ENCODE data around the gene ZNF106. TPM values are rescaled to one million over a fixed set of nuclear protein-coding genes. Genes with fewer than 3 reads are reported as not detected.

The ZNF106 gene
- total RNA-seq (100 to 1,000 TPM in 1 of 4 donors, 10 to 100 TPM in 3; 69.4 to 107 (median 82.3) TPM), polyA plus RNA-seq (10 to 100 TPM; 10.9 to 18.1 (median 13.2) TPM)

DNA sequence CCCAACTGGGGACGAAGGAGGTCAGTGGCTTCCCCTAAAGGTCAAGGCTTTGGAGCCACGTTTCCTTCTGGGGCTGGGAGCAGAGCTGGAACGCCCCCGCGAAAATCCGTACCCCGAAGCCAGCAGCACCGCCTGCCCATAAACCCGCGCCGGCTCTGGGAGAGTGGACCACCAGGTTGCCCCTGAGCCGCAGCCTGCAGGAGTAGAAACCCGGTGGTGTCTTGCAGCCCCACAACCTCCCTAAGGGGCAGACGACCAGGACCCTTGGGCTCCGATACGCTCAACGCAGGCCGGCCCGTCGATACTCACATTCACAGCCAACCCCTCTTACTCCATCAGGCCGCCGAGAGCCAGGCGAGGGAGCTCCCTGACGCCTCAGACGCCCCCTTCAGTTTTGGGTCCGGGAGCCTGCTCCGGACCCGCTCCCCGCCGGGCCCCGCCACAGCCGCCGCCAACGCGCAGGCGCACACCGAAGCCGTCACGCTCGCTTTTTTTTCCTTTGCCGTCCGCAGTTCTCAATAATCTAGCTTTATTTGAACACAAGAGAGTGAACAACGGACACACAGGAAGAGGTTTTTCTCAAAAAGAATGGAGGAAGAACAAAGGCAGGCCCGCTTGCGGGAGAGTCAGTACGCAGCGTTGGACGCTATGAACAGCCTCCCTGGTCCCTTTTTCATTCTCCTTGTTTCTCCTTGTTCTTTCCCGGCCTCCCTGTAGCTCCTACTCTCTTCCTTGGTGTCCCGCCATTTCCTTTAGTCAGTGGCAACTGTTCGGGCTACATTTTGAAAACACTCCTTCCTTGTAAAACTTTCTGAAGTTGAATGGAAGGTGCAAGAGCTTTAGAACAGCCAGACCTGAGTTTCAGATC lies at the start of gene ZNF106:
Gene ZNF106, minus strand, starts transcription at position 471 of the 868 bp plus-strand sequence. CDS start 18,852 bp downstream, outside the sequence.
- H3K4me3 ChIP-seq: peak within 1 kb of the TSS; percentile 71 to 87 (median 84)
- no peaks in the 10 kb centered on the region for H3K9me3 ChIP-seq
- peak within 1 kb of the TSS; percentile 87 to 94 (median 90) for H3K27ac ChIP-seq
- peak; percentile 91 for DNase-seq
- peaks cover 0 to 51% (median 35%) of the 10 kb centered on the region in 4 donors for H3K4me1 ChIP-seq
- no peaks in the 10 kb centered on the region for H3K36me3 ChIP-seq
- no peaks in the 10 kb centered on the region for H3K27me3 ChIP-seq
- 0 to 1% methylated on average over 51 of the region's 51 CpGs for WGBS, 2 donors
- intact Hi-C loops (cut with DNase I): no loop called here
- TF ChIP-seq EP300 (IDR thresholded peaks at IDR 0.05) (peak in 1 of 4 donors; percentile 66), POLR2A (IDR thresholded peaks at IDR 0.05) (peak; percentile 83 to 86), POLR2AphosphoS5 (IDR thresholded peaks at IDR 0.05) (peak; percentile 90 to 97 (median 96))
- TF ChIP-seq, protein P1, sequence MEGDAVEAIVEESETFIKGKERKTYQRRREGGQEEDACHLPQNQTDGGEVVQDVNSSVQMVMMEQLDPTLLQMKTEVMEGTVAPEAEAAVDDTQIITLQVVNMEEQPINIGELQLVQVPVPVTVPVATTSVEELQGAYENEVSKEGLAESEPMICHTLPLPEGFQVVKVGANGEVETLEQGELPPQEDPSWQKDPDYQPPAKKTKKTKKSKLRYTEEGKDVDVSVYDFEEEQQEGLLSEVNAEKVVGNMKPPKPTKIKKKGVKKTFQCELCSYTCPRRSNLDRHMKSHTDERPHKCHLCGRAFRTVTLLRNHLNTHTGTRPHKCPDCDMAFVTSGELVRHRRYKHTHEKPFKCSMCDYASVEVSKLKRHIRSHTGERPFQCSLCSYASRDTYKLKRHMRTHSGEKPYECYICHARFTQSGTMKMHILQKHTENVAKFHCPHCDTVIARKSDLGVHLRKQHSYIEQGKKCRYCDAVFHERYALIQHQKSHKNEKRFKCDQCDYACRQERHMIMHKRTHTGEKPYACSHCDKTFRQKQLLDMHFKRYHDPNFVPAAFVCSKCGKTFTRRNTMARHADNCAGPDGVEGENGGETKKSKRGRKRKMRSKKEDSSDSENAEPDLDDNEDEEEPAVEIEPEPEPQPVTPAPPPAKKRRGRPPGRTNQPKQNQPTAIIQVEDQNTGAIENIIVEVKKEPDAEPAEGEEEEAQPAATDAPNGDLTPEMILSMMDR (IDR thresholded peaks at IDR 0.05): no peak

- TF ChIP-seq, protein P1 (IDR thresholded peaks at IDR 0.05): no peak
- TF ChIP-seq POLR2AphosphoS5 (IDR thresholded peaks at IDR 0.05) (no peak), POLR2A (IDR thresholded peaks at IDR 0.05) (no peak), EP300 (IDR thresholded peaks at IDR 0.05) (no peak)
- Histone ChIP-seq H3K9me3 (no peaks in the 10 kb centered on the region), H3K4me3 (no peak overlapping the region), H3K27me3 (no peaks in the 10 kb centered on the region), H3K36me3 (peaks cover 0 to 77% (median 3%) of the 10 kb centered on the region in 4 donors), H3K27ac (no peak overlapping the region), H3K4me1 (no peaks in the 10 kb centered on the region)
- DNase-seq: no peak
- intact Hi-C loops (cut with DNase I): no loop called here
- 87 to 94% methylated on average over 1 of the region's 1 CpG for WGBS, 2 donors
These were observed 42.3 kb upstream of the ZNF106 start for GRCh38 chr15:42533246-42533645.

DNA sequence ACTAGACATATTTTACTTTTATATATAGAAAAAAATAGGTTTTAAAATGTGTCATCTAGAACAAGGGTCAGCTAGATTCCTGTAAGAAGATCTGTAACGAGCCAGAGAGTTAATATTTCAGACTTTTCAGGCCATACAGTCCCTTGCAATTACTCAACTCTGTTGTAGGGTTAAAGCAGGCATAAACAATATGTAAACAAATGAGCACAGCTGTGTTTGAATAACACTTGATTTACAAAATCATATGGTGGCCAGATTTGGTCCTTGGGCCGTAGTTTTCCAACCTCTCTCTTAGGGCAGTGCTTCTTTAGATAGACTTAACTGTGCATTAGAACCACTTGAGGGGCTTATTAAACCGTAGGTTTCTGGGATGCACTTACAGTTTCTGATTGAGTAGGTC lies 38.0 kb upstream of the ZNF106 start:
- Histone ChIP-seq H3K27ac (no peak overlapping the region), H3K36me3 (peaks cover 0 to 72% (median 4%) of the 10 kb centered on the region in 4 donors), H3K9me3 (no peaks in the 10 kb centered on the region), H3K27me3 (no peaks in the 10 kb centered on the region), H3K4me1 (no peaks in the 10 kb centered on the region), H3K4me3 (no peak overlapping the region)
- DNase-seq: no peak
- 82 to 87% methylated on average over 3 of the region's 3 CpGs for WGBS, 2 donors
- TF ChIP-seq POLR2A (IDR thresholded peaks at IDR 0.05) (no peak), EP300 (IDR thresholded peaks at IDR 0.05) (no peak), POLR2AphosphoS5 (IDR thresholded peaks at IDR 0.05) (no peak)
- TF ChIP-seq, protein P1 (IDR thresholded peaks at IDR 0.05): no peak
- intact Hi-C loops (cut with DNase I): no loop called here

GRCh38 chr15:42523331-42523730 lies 32.4 kb upstream of the ZNF106 start:
- peaks cover 0 to 66% (median 7%) of the 10 kb centered on the region in 4 donors for H3K36me3 ChIP-seq
- WGBS, 2 donors: 19 to 71% methylated on average over 2 of the region's 2 CpGs
- H3K9me3 ChIP-seq: no peaks in the 10 kb centered on the region

More at GRCh38 chr15:42523331-42523730, 32.4 kb upstream of the ZNF106 start:
- no peaks in the 10 kb centered on the region for H3K4me1 ChIP-seq
- no peak overlapping the region for H3K4me3 ChIP-seq
- TF ChIP-seq, protein P1 (IDR thresholded peaks at IDR 0.05): no peak
- TF ChIP-seq EP300 (IDR thresholded peaks at IDR 0.05) (no peak), POLR2AphosphoS5 (IDR thresholded peaks at IDR 0.05) (no peak), POLR2A (IDR thresholded peaks at IDR 0.05) (no peak)
- no peak for DNase-seq
- H3K27me3 ChIP-seq: no peaks in the 10 kb centered on the region
- no peak overlapping the region for H3K27ac ChIP-seq
- intact Hi-C loops (cut with DNase I): no loop called here

Measured in sigmoid colon (tissue), 7 donors.